Skin of body (tissue), 2 donors: ENCODE measurements around the gene EVI2B. TPM values are rescaled to one million over a fixed set of nuclear protein-coding genes. Genes with fewer than 3 reads are reported as not detected.
"Not testable (repeated sequence)": the region's sequence is repeated elsewhere in the genome, so short reads cannot be mapped to it uniquely, and the experiment has no call there.

Experiments
- DNase-seq: peaks from one replicate; lab custom pipeline; 2025; lab: John Stamatoyannopoulos, UW
- total RNA-seq: library from RNA; depleted of rRNA; stranded (reverse); fragments of >200 nt; gene quantifications from one replicate; pipeline ENCODE4 v1.2.3, GENCODE V29; 2014

Gene EVI2B
- total RNA-seq, 1 donor from 2014 or later, result 4.0 TPM

DNA sequence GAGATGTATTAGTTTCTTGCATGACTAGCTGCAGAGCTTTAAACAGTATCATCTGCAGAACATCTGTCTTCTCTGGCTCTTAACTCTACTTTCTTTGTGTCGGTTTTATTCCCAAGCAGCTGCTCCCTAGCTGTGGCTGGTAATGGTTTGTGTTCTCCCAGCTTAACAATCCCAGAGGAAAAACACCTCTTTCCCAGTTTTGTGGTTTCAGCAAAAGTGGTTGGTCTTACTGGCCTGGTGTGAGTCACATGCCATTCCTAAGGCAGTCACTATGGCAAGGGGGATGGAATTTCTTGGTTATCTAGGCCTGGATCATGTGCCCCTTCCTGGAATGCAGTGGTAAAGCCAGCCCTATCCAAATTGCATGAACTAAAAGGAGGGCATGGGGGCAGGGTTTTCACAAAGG lies 44.3 kb downstream of the EVI2B start:
- DNase-seq, result peak; percentile 89

DNA sequence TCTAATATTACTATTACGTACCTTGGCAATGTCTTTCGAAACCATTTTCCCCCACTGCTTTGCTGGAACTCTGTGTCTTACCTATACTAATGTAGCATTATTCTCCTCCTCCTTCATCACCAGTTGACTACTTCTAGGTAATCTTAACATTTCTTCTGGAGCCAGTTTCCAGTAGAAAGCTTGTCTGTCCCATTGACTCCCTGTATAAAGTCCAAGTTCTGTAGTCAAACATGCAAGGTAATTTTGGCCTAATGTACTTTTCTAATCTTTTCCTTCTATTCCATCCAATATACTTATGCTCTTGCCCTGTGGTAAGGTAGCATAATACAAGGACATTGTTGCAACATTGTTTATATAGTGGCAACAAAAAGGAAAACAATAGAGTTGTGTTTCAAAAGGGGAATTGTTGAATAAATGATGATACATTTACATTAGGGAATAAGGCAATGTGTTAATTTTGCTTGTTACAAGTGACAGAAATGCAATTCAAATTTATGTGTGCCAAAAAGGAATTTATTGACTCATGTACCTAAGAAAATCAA lies 44.7 kb downstream of the EVI2B start:
- DNase-seq, result no peak

DNA sequence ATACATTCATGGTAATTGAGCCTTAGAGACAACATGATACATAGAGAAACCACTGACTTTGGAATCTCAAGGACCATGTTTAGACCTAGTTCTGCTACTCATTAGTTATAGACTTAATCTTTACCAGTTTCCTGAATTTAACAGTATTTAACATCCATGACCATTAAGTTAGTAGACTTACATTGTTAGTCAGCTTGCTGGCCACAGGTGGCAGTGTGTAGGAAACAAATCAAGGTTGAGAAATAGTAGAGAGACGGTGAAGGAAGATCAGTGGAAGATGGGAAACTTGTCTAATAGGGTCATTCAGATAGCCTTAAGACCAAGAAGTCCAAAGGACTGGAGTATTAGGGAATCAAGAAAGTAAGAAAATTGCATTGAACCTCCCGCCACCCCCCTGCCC lies 47.8 kb downstream of the EVI2B start:
- no peak for DNase-seq

DNA sequence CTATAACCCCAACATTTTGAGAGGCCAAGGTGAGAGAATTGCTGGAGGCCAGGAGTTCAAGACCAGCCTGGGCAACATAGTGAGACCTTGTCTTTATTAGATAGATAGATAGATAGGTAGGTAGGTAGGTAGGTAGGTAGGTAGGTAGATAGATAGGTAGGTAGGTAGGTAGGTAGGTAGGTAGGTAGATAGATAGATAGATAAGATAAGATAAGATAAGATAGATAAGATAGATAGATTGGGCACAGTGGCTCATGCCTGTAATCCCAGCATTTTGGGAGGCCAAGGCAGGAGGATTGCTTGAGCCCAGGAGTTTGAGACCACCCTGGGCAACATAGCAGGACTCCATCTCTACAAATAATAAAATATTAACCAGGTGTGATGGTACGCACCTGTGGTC lies 50.9 kb downstream of the EVI2B start:
- not testable (repeated sequence) for DNase-seq

DNA sequence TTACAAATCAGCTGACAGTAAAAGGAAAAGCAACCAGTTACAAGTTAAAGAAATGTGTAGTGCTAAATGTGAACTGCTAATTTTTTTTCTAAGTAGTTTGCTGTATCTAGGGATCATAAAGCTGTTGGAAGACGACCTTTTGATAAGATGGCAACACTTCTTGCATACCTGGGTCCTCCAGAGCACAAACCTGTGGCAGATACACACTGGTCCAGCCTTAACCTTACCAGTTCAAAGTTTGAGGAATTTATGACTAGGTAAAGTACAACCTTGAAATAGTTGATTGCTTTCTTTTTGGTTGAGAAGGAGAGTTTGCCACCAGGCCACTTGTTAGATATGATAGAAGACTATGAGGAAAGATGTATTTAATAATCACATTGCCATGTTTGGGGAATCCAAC lies 52.3 kb downstream of the EVI2B start:
- DNase-seq, result no peak

DNA sequence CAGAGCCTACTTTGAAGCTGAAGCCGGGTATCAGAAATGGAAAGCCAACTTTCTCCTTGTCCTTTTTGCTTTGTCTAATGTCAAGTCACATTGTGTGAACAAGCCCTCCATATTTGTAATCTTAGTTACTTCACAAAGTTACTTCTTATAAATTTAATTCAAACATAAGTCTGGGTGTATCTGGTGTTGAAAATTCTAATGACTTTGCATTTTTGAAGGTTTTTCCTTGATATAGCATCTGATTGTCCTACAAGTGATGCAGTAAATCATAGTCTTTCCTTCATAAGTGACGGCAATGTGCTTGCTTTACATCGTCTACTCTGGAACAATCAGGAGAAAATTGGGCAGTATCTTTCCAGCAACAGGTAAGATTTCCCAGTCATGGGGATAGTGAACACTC lies 53.7 kb downstream of the EVI2B start:
- DNase-seq, result no peak

DNA sequence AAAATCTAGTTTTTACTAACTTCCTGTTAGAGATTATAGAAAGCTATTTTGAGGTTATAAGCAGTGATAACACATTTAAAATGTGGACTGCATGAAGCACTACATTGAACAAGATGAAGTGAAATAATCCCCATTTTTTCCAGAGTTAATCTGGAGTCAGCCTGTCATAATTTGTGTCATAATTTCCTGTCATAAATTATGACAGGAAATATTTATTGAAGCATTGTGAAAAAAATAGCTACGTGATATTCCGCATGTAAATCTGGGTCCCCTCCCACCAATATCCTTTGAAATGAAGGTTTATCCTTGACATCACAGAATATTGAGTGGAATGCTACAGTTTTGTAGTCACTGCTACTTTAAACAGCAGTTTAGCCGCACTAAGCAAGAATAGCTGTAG lies 56.9 kb downstream of the EVI2B start:
- no peak for DNase-seq

DNA sequence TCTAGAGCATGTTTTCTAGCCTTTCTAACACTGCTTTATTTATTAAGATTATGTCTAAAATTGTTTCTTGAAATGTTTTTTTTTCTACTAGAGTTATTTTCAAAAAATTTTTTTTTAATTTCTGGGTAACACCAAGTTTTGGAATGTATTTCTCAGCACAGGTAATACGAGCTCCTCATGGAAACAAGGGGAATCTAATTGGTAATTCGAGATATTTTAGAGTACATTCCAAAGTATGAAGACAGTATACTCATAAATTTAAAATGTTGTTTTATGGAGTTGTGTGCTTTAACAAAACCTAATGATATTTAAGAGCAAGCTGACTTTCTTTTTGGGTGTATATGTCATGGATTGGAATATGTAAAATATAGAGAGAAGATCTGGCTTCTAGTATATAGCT lies 59.2 kb downstream of the EVI2B start:
- no peak for DNase-seq

Other genes with a start within 250 kb of the EVI2B start
- gene NF1, start 219.1 kb downstream of the EVI2B start, total RNA-seq, result 70.9 TPM
- gene OMG, start 16.8 kb downstream of the EVI2B start, total RNA-seq, result 0.20 TPM
- gene EVI2A, start 7.6 kb upstream of the EVI2B start, total RNA-seq, result 8.9 TPM
- gene RAB11FIP4, start 77.6 kb upstream of the EVI2B start, total RNA-seq, result 6.7 TPM